RPMI8226 (cell line): Measurements from ENCODE around the gene MEF2B.

Source experiments
- DNase-seq: peaks from one replicate; pipeline ENCODE4 v3.0.0-alpha.2; 2015

Gene MEF2B

GRCh38 chr19:19096641-19097627 is 73.1 kb downstream of the MEF2B start:
- DNase-seq = no peak

- DNase-seq = no peak
Measured at GRCh38 chr19:19095691-19096090, 74.4 kb downstream of the MEF2B start.
